HG03108 (cell line): ENCODE results near the gene TIMP2.
"Not testable (repeated sequence)": the region's sequence is repeated elsewhere in the genome, so short reads cannot be mapped to it uniquely, and the experiment has no call there.

Experiments used
- ATAC-seq: cut with Tn5 transposase; IDR thresholded peaks from one replicate; pipeline ENCODE4 v1.9.1; 2021; ENCODE audit warnings: moderate library complexity; ENCODE audit not compliant: unreplicated experiment

Gene TIMP2

DNA sequence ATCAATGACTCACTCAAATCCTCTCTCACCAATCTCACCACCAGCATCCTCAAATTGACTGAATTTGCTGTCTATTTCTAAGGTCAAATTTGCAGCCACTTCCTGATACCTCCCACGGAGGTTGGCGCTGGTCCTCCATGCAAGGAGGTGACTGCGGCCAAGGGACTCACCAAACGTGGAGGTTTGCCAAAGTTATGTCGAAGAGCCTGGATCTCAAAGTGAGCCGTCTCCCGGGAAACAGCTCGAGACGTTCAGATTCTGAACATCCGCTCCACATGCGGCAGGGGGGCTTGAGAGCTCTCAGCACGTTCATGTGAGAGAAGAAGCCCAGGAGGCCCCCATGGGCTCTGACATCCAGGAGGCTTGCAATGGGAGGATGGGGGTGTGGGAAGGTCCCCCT, 31.9 kb upstream of the TIMP2 start:
- no peak for ATAC-seq

DNA sequence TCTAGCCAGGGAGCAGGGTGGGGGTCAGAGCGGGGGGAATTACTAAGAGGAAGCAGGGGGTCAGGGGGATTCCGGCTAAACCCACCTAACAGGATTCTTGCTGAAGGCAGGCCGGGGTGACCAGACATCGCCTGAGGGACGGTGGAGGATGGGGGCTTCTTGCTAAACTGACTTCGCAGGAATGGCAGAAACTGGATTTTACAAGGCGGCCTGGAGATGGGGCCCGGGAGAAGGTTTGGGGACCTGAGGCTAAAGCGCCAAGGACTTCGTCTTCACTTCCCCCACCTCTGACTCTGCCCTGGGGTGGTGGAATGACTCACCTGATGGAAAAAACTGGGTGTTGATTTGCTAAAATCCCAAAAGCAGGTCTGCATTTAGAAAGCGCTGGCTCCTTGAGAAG, 31.1 kb upstream of the TIMP2 start:
- no peak for ATAC-seq

DNA sequence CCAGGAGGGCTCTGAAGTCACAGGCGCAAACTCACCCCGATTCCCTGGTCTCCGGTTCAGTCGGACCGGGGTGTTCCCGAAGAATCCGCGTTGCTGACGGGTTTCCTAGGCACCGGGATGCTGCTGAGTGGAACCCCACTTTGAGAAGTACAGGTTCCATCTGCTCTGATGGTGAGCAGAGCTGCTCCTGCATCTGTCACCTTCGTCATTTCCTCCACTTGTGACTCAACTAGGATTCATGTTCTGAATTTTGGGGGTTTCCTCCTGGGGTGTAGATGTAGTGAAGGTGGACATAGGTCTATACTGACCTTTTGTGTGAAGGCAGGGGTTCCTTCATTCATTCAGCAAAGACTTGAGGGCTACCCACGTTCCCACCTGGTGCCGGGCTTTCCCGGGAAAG, 29.5 kb upstream of the TIMP2 start:
- no peak for ATAC-seq

DNA sequence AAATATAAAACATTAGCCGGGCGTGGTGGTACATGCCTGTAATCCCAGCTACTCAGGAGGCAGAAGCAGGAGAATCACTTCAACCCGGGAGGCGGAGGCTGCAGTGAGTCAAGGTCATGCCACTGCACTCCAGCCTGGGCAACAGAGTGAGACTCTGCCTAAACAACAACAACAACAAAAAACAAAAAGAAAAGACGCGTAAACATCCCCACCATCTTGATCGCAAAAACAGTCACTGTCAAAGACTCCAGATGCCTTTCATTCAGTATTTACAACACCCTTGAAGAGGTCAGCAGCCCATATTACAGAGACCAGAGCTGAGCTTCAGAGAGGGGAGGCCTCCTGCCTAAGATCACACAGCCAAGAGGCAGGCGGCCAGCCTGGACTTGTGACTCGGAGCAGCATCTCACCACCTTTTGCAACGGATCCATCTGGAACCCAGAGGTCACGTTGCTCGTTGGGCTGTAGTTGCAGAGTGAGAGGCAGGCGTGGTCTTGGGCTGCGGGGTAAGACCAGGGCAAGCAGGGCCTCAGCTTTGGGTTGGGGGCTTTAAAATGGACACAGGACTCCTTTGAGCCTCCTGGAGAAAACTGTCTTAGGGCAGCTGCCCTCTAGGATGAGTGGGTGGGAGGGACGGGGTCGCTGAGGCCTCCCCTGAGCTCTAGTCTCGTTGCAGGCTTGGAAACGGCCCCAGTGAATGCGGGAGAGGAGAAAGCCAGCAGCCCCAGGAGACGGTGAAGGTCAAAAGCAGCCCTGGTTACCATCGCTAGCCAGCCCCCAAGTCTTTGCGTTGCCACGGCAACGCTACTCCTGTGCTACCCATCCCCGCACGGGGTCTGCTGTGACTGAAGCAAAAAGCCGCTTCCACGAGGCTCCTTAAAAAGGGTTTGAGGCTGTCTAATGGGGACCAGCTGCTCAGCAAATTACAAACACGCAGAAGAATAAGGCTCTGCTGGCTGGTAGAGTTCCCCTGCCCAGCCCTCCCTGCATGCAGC, 28.5 kb upstream of the TIMP2 start:
- ATAC-seq, result no peak

DNA sequence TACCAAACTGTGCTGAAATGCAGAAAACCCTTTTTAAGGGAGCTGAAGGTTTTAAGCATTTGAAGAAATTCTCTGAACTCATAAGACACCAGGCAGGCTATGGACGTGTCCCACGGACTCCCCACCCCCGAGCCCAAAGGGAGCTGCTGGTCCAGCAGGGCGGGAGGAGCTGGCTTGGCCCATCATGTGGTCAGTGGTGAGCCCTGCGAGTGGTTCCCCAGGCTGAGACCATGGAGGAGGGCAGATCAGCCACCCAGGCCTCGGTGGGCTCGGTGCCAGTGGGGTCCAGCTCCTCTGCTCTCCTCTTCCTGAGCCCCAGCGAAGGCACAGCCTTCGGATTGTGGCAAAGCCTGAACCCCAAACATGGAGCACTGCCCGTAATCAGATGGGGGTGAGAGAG, 27.5 kb upstream of the TIMP2 start:
- ATAC-seq, result no peak

DNA sequence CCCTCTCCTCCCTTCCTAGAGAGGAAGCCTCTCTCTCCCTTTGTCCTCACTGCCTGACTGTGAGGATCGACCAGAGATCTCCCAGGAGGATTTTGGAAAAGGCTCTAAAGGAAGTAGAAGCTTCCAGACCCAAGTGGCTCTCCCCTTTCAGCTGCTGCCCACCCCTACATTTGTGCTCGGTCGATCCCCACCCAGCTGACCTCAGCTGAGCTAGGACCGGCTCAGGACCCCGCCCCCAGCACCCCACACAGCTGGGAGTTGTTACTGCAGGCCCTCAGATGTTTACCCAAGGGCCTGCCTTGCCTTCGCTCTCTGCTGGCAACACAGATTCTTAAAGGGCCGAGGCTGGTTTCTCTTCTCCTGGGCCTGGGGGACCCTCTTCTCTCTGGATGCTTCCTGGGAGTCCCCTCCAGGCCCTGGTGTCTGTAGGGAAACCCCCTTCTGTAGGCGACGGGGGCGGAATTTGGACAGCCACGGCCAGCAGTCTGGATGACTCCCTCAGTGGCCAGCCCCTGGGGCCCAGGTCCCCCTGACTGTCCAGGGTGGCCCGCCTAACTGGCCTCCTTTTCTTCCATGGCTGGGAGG, 26.9 kb upstream of the TIMP2 start:
- ATAC-seq, result no peak

DNA sequence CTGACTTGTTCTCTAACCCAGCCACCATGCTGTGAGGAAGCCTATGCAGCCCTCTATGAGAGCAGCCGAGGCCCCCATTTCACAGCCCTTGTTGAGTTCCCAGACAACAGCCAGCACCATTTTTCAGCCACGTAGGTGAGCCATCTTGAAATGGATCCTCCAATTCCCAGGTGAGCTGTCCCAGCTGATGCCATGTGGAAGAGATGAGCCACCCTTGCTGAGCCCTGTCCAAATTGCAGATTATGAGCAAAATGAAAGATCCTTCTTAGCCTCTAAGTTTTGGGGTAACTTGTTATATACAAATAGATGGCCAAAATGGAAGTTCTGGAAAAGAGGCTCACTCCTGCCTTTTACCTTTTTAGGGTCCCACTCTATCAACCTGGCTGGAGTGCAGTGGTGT, 25.7 kb upstream of the TIMP2 start:
- ATAC-seq, result no peak

DNA sequence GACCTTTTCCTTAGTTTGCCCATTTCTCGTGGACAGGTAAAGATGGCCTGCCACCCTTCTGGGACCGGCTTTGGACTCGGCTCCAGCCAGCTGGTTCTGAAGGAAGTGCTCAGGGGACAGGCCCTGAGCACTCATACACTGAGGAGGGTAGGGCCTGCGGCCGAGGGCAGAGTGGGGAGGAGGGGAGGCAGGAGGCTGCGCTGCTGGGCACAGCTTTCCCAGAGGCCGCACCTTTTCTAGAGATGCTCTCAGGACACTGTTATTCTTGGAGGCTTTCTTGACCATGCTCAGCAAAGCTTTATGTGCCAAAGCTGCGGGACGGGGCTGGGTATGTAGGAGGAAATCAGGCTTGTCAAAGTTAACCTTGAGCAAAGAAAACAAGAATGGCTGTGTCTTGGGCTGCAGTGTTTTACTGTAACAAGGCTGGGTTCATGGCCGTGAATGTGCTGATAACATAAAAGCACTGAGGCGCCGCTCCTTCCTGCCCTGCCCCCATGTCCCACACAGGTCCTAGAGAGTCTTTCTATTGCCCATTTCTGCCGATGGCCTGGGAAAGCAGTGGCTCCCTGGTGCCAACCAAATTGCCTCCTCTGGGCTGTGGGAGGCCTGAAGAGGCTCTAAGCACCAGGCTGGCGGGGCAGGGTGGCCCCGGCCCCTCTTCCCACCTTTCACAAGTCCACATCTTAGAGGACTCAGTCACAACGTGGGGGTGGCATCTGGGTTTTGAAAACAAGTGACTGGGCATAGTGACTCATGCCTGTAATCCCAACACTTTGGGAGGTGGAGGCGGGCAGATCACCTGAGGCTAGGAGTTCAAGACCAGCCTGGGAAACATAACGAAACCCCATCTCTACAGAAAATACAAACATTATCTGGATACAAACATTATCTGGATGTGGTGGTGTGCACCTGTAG, 22.3 kb upstream of the TIMP2 start:
- ATAC-seq, result no peak

DNA sequence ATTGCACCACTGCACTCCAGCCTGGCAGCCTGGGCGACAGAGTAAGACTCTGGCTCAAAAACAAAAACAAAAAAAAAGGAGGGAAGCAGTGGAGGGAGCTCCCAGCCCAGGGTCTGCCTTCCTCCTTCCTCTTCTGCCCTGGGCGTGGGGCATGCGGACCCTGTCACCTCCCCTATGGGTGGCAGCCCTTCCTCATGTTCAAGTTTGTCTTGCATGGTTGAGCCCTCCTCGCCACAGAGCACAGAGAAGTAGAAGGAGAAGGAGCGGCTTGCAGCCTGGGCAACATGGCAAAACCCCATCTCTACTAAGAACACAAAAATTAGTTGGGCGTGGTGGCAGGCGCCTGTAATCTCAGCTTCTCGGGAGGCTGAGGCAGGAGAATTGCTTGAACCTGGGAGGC, 21.4 kb upstream of the TIMP2 start:
- no peak for ATAC-seq

DNA sequence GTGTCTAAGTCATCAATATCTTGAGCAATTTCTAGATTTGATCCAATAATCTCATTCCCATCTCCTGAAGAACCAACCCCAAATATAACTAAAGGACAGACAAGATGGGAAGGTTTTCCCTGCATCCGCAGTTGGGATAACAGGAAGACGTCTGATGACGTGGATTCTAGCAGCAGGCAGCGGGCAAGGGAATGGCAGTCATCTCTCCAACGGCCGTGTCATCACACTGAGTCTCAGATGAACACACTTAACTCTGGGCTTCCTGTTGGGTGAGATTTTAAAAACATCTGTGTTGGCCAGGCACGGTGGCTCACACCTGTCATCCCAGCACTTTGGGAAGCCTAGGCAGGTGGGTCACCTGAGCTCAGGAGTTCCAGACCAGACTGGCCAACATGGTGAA, 20.9 kb upstream of the TIMP2 start:
- no peak for ATAC-seq

DNA sequence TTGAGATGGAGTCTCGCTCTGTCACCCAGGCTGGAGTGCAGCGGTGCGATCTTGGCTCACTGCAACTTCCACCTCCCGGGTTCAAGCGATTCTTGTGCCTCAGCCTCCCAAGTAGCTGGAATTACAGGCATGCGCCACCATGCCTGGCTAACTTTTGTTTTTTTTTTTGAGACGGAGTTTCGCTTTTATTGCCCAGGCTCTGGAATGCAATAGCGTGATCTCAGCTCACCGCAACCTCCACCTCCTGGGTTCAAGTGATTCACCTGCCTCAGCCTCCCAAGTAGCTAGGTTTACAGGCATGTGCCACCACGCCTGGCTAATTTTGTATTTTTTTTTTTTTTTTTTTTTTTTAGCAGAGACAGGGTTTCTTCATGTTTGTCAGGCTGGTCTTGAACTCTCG, 20.3 kb upstream of the TIMP2 start:
- ATAC-seq, result not testable (repeated sequence)

DNA sequence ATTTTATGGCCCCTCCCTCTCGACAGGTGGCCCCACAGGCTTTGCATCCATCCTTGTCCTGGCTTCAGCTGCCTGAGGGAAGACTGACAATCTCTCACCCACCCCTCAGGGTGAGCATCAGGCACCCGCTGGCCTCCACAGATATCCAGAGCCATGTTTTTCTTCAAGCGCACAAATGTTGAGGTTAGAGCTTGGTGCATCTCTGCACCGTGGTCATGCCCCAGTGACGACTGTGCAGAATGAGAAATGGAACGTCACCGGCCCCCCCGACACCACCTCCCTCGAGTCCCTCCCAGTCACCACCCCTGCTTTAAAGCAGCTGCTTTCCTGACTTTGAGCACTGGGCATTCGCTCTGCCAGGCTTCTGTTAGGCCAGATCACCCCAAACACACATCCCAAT, 19.8 kb upstream of the TIMP2 start:
- no peak for ATAC-seq

DNA sequence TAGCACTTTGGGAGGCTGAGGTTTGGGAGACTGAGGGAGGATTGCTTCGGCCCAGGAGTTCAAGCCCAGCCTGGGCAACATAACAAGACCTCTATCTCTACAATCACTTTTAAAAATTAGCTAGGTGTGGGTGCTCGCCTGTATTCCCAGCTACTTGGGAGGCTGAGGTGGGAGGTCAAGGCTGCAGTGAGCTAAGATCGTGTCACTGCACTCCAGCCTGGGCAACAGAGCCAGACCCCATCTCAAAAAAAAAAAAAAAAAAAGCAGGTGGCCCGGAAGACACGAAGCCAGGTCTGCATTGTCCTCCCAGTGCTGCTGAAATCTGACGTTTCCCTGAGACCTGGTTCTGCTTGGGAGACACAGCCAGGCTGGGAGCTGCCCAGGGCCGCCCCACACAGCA, 18.8 kb upstream of the TIMP2 start:
- no peak for ATAC-seq

DNA sequence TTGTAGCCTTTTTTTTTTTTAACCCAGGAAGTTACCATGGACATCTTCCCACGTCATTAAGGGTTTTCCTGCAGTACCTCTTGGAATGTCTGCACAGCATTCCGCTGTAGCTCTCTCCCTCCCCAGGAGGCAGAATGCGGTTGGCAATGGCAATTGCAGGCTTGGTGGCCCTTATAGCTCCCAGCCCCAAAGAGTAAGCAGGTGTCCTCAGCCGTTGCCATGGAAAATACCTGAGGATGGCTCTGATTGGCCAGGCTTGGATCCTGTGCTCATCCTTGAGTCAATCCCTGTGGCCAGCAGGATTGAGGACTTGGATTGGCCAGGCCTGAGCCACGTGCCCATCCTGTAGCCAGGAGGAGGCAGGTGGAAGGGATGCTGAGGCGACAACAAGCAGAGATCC, 15.5 kb upstream of the TIMP2 start:
- ATAC-seq, result no peak

DNA sequence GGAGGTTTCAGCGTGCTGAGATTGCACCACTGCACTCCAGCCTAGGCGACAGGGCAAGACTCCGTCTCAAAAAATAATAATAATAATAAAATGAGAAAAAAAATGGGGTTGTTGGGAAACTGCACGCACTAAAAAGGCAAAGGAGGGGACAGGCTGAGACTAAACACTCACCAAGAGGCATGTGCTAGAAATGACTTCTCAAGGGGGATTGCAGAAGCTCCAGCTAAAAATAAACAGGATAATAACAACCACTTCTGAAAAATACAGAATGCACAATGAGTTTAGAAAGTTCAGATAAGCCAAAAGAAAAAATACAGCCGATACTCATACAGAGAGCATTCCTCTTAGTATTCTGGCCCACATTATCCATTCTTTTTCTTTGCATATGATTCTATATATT, 15.1 kb upstream of the TIMP2 start:
- no peak for ATAC-seq

DNA sequence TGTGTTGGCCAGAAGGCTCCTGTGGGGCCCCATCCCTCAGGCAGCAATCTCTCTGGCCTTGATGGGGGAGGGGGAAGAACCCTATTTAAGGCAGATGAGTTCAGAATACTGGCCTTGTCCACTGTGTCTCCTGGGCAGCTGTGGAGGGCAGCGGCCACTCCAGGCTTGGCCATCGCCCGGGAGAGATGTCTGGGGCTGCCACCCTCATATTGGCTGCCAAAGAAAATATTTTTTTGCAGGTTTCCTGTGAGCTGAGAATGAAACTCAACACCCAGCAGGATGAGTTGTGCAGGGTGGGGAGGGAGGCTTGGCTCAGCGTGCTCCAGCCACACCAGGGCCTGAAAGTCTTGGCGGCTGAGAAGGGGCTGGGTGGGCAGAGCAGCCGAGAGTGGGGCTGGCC, 14.4 kb upstream of the TIMP2 start:
- no peak for ATAC-seq

DNA sequence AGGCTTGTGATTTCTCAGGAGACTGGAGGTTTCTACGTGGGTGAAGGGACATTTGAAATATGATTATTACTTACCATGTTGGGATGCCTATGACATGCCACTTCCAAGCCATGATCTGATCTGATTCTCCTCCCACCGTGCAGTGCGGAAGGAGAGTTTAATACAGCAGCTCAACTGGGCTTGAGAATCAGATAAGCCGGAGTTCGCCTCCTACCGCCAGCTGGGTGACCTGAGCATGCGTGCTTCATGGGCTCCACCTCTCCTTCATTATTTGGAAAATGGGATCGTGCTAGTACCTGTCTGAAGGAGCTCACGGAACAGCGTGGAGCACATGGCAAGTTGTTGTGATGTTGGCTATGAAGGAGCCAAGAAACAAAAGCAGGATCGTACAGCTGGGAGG, 12.4 kb upstream of the TIMP2 start:
- no peak for ATAC-seq

DNA sequence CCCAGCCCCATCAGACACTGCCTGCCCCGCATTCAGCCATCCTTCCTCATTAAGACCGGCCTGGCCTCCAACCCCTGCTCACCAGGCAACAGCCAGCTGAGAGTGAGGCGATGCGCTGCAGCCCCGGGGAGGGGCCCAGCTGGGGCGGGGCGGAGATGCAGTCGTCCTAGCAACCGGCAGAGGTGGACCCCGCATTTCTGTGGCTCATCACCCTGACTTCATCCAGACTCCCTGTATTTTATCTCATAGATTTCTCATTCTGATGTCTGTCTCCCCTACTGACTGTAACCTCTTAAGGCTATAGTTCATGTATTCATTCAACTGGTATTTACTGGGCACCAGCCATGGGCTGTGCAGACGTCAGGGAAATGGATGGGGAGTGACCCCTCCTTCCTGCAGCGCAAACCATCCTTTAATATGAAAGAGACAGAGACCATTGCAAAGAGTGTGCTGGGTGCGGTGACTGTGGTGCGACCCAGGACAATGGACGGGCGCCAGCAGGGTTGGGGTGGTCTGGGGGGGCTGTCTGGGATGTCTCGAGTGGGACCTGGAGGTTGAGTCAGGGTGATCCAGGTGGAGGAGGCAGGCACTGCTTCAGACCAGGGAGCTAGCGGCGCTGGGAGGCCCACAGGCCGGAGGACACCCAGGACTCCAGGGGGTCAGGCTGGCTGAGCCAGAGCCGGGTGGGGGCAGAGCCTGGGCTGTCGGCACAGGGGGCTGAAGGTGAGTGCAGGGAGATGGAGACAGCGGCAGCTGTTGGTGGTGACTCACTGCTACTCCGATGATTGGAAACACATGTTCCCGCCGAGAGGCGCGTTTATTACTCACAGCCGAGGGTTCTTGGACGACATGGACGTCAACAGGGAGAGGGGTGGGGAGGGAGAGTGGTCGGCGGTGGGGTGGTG, 10.5 kb upstream of the TIMP2 start:
- ATAC-seq, result no peak

DNA sequence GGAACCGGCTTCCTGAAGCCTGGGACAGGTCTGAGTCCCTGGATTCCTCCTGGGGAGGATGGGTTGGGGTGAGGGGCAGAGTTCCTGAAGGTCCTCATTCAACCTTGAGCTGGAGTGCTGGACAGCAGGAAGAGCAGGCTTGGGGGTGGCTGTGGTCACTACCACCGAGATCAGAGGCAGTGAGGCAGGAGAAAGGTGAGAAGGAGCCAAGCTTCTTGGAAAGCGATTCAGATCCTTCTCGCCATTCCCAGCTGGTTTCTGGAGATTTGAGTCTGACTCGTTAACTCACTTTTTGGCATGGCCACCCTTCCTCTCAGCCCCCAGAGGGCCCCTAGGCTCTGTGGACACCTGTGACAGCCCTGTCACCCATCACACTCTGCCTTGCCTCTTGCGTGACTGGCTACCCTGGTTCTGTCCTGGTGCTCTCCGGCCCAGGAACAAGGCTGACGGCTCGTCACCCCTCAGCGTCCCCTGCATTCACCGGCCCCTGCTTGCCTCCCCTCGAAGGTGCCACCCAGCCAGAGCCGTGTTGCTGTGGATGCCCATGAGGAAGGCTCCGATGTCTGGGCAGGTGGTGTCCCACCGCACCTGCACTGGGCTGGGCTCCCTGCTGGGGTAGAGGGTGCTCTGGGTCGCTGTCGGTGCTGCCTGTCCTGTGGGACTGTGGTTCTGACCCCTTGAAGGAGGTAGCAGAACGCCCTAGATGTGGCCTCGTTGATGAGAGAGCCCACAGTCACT, 9.7 kb upstream of the TIMP2 start:
- ATAC-seq, result no peak
